ENCODE data around the gene CLK3. TPM values are rescaled to one million over a fixed set of nuclear protein-coding genes. Genes with fewer than 3 reads are reported as not detected.
A peak's percentile ranks its signal among the peaks of the same experiment; 100 is the strongest.

Gene CLK3
- total and polyA plus RNA-seq, 2 of the 13 experiments (the other 11 are each of a cell fraction or from before 2014, with no cell fraction given) = 41.5 to 82.0 TPM

GRCh38 chr15:74598126-74598842 lies 17.4 kb upstream of the CLK3 start (continued):
- peak; percentile 67; the same call in 1 of the 2 replicates for TF ChIP-seq TFE3 (CRISPR knock-in tag; IDR thresholded peaks at IDR 0.05)
- no peak for TF ChIP-seq ZNF781 (CRISPR knock-in tag; IDR thresholded peaks at IDR 0.05; ENCODE audit: borderline replicate concordance, not compliant biosample characterization)
- no peak for TF ChIP-seq RORA (CRISPR knock-in tag; IDR thresholded peaks at IDR 0.05)
- TF ChIP-seq ZNF280D (CRISPR knock-in tag; IDR thresholded peaks at IDR 0.05) = peak; percentile 60; the same call in 1 of the 2 replicates
- TF ChIP-seq SETDB1 (CRISPR knock-in tag; IDR thresholded peaks at IDR 0.05; ENCODE audit: borderline replicate concordance) = no peak
- TF ChIP-seq MIER3 (CRISPR knock-in tag; IDR thresholded peaks at IDR 0.05; ENCODE audit: borderline replicate concordance) = peak; percentile 32; the same call in 1 of the 2 replicates
- TF ChIP-seq HMGA1 (CRISPR knock-in tag; conservative IDR thresholded peaks at IDR 0.05) = no peak
- no peak for TF ChIP-seq SMARCC2 (IDR thresholded peaks at IDR 0.05)
- no peak for TF ChIP-seq TERF1 (CRISPR knock-in tag; IDR thresholded peaks at IDR 0.05)
- peak; percentile 74; the same call in 1 of the 2 replicates for TF ChIP-seq ZNF619 (CRISPR knock-in tag; IDR thresholded peaks at IDR 0.05)
- no peak for TF ChIP-seq ZNF629 (CRISPR knock-in tag; conservative IDR thresholded peaks at IDR 0.05)
- TF ChIP-seq ZNF414 (CRISPR knock-in tag; IDR thresholded peaks at IDR 0.05) = no peak
- no peak for TF ChIP-seq BRF2 (CRISPR knock-in tag; IDR thresholded peaks at IDR 0.05)
- no peak for TF ChIP-seq JUND (CRISPR knock-in tag; IDR thresholded peaks at IDR 0.05)
- peak; percentile 84; the same call in 1 of the 2 replicates for TF ChIP-seq ZBTB42 (CRISPR knock-in tag; IDR thresholded peaks at IDR 0.05)
- no peak for TF ChIP-seq GTF2F1 (IDR thresholded peaks at IDR 0.05; ENCODE audit: low read length)
- 0 out of 2 replicates have a peak, but pooled peaks have one; percentile 68 for TF ChIP-seq ZNF484 (CRISPR knock-in tag; IDR thresholded peaks at IDR 0.05; ENCODE audit: borderline replicate concordance, low read depth)
- TF ChIP-seq ZNF766 (CRISPR knock-in tag; IDR thresholded peaks at IDR 0.05; ENCODE audit: borderline replicate concordance) = no peak
- TF ChIP-seq ZC3H4 (CRISPR knock-in tag; IDR thresholded peaks at IDR 0.05; ENCODE audit: borderline replicate concordance) = no peak
- no peak for TF ChIP-seq MAF1 (CRISPR knock-in tag; IDR thresholded peaks at IDR 0.05; ENCODE audit: borderline replicate concordance)
- no peak for TF ChIP-seq KAT2B (IDR thresholded peaks at IDR 0.05; ENCODE audit: borderline replicate concordance, low read depth, low read length)
- TF ChIP-seq ZNF570 (CRISPR knock-in tag; IDR thresholded peaks at IDR 0.05; ENCODE audit: borderline replicate concordance) = no peak
- TF ChIP-seq DMAP1 (CRISPR knock-in tag; IDR thresholded peaks at IDR 0.05) = peak; percentile 51; the same call in 1 of the 2 replicates
